Spleen (tissue), 11 donors: Measurements from ENCODE around the gene NUB1. TPM values are rescaled to one million over a fixed set of nuclear protein-coding genes. Genes with fewer than 3 reads are reported as not detected.

Experiments used
- DNase-seq: peaks from one replicate; pipeline ENCODE4 v3.0.0-alpha.2; 2020
- H3K27ac ChIP-seq, 8 donors: fragments of 200-600 bp; sonication (generic) in 7 of 8; 1 replicate in 4 of 8; 2 replicates in 4 of 8; pipeline versions ENCODE4 v1.5.0 to v1.8.0; 2016 to 2021; ENCODE audit warnings: inconsistent platforms in 4 of 8, mild to moderate bottlenecking in 4 of 8, moderate library complexity in 1 of 8
- H3K27me3 ChIP-seq, 7 donors: fragments of 200-600 bp; sonication (generic) in 6 of 7; replicated peaks in 1 of 7; 1 replicate in 4 of 7; 2 replicates in 3 of 7; pipeline versions ENCODE4 v1.5.0 to v1.8.0; 2016 to 2021; ENCODE audit warnings: inconsistent platforms in 3 of 7, mild to moderate bottlenecking in 1 of 7
- H3K36me3 ChIP-seq, 6 donors: fragments of 200-600 bp; sonication (generic) in 5 of 6; 1 replicate in 4 of 6; 2 replicates in 2 of 6; pipeline versions ENCODE4 v1.5.0 to v1.8.0; 2016 to 2021; ENCODE audit warnings: inconsistent platforms in 2 of 6
- H3K4me1 ChIP-seq, 6 donors: fragments of 200-600 bp; sonication (generic) in 5 of 6; 1 replicate in 3 of 6; 2 replicates in 3 of 6; pipeline versions ENCODE4 v1.5.0 to v1.8.0; 2016 to 2021; ENCODE audit warnings: inconsistent platforms in 3 of 6
- H3K4me3 ChIP-seq, 8 donors: fragments of 200-600 bp; sonication (generic) in 7 of 8; 1 replicate in 4 of 8; 2 replicates in 4 of 8; pipeline versions ENCODE4 v1.5.0 to v1.8.0; 2016 to 2021; ENCODE audit warnings: inconsistent platforms in 4 of 8, mild to moderate bottlenecking in 4 of 8, moderate library complexity in 2 of 8
- H3K9me3 ChIP-seq, 8 donors: fragments of 200-600 bp; sonication (generic) in 7 of 8; 1 replicate in 4 of 8; 2 replicates in 4 of 8; pipeline versions ENCODE4 v1.5.0 to v1.8.0; 2016 to 2021; ENCODE audit warnings: inconsistent platforms in 4 of 8
- POLR2A ChIP-seq, 3 donors: fragments of 450-650 bp; IDR thresholded peaks; one replicate each; pipeline ENCODE4 v1.5.1; 2017; ENCODE audit warnings: antibody characterized with exemption in 3 of 3, mild to moderate bottlenecking in 1 of 3
- POLR2AphosphoS5 ChIP-seq, 3 donors: sonication (generic); formaldehyde crosslinking; IDR thresholded peaks; one replicate each; pipeline ENCODE4 v1.5.1; 2017; ENCODE audit warnings: antibody characterized with exemption in 3 of 3
- WGBS, 5 donors: extraction: QIAGEN DNeasy Blood & Tissue Kit in 3 of 5; methylation state at CpG; one replicate each; pipeline versions ENCODE4 v1.1.5 to v1.1.7; 2013 to 2018; 5-methylcytosine and 5-hydroxymethylcytosine counted together
- intact Hi-C: fragments of 100-400 bp; cut with DNase I; formaldehyde crosslinking; loops from one replicate; pipeline ENCODE4 v1.15.0; 2023; ENCODE audit warnings: low total_unique reads
- polyA plus RNA-seq, 3 donors: library from polyadenylated mRNA; stranded (reverse); fragments of 200-250 nt; gene quantifications; one replicate each; pipeline ENCODE4 v1.2.1, GENCODE V29; 2013
- total RNA-seq, 7 donors: library from RNA; depleted of rRNA in 3 of 7; stranded (reverse); fragments of >200 nt in 3 of 7; fragmentation: NEBNext Ultra II Directional in 4 of 7; extraction: Animal tissue kit (Norgen Biotek cat#: 25700) in 4 of 7; gene quantifications; one replicate each; pipeline versions ENCODE4 v1.1.0 to v1.2.1, GENCODE V29; 2016 to 2021
- TF ChIP-seq, protein P1 (sequence below), 11 experiments: fragments of 200-600 bp in 7 of 11; fragments of 450-650 bp in 4 of 11; sonication (generic) in 4 of 11; IDR thresholded peaks in 8 of 11; conservative IDR thresholded peaks in 3 of 11; 1 replicate in 7 of 11; 2 replicates in 4 of 11; pipeline versions ENCODE4 v1.4.0 to v1.8.0; 2016 to 2021; ENCODE audit warnings: antibody characterized with exemption in 11 of 11, inconsistent platforms in 4 of 11, mild to moderate bottlenecking in 1 of 11
- donor health status: healthy with polysubstance abuse.
- donor health status: DM: no; HTN: no; CAD: no; lungs with moderate emphysema.
- donor health status: DM: no; HTN: no; CAD: no.
- donor health status: Bipolar disorder and iron deficiency.
- donor health status: healthy.
- donor health status: DM: no; HTN: no; CAD: no.
- donor health status: DM: yes; HTN: yes; CAD: no.

Gene NUB1
- total and polyA plus RNA-seq, 10 donors, result 25.2 to 80.9 (median 64.5) TPM

DNA sequence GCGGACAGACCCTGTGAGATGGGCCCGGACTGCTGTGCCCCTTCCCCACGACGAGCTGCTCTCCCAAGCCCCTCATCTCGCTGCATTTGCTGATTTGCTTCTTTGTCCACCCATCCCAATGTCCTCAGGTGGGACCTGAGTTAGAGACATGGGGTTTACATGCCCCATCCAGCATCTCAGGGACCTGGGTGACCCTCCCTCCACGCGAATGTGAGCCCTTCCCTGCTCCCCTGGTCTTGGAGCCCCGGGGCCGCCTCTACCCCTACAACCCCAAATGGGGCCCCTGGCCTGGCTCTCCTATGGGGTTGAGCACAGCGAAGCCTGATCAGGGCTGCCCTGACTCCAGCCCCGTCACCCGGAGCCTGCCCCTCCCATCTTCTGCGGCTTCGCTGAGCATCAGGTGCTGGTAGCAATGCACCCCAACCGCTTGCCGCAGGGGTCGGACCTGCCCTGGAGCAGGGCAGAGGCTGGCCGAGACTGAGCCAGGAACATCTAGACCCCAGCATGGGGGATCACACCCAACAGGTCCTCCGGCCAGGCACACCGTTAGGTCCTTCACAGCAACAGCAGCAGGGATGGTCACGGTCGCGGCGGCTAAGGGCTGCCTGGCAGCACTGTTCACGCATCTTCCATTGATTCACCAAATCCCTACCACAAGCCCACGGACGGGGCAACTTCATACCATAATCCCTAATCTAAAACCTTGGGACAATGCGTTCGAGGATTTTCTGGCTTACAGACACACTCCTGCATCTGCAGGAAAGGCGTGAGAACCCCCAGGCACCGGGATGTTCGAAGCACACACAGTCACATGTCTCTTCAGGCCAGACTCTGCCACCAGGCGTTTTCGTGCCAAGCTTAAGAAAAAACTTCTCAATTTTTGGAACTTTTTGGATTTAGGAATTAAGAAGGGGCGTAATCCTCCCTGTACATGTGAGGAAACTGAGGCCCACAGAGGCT lies 52.7 kb downstream of the NUB1 start:
- TF ChIP-seq, protein P1, sequence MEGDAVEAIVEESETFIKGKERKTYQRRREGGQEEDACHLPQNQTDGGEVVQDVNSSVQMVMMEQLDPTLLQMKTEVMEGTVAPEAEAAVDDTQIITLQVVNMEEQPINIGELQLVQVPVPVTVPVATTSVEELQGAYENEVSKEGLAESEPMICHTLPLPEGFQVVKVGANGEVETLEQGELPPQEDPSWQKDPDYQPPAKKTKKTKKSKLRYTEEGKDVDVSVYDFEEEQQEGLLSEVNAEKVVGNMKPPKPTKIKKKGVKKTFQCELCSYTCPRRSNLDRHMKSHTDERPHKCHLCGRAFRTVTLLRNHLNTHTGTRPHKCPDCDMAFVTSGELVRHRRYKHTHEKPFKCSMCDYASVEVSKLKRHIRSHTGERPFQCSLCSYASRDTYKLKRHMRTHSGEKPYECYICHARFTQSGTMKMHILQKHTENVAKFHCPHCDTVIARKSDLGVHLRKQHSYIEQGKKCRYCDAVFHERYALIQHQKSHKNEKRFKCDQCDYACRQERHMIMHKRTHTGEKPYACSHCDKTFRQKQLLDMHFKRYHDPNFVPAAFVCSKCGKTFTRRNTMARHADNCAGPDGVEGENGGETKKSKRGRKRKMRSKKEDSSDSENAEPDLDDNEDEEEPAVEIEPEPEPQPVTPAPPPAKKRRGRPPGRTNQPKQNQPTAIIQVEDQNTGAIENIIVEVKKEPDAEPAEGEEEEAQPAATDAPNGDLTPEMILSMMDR (IDR thresholded peaks at IDR 0.05 in 8 of 11, conservative IDR thresholded peaks at IDR 0.05 in 3 of 11), result no peak
- TF ChIP-seq POLR2AphosphoS5 (IDR thresholded peaks at IDR 0.05) (no peak), POLR2A (IDR thresholded peaks at IDR 0.05) (no peak)
- H3K4me3 ChIP-seq, result no peak overlapping the region
- peaks cover 0 to 71% (median 12%) of the 10 kb centered on the region in 6 donors for H3K4me1 ChIP-seq
- H3K36me3 ChIP-seq, result peaks cover 0 to 7% (median 0%) of the 10 kb centered on the region in 6 donors
- H3K27ac ChIP-seq, result peak overlapping the region in 6 of 8 donors; percentile 34 to 76 (median 56)
- peak; percentile 70 for DNase-seq
- 88 to 93% (median 91%) methylated on average over 26 to 35 of the region's 35 CpGs for WGBS, 5 donors
- peaks cover 0 to 8% (median 0%) of the 10 kb centered on the region in 8 donors for H3K9me3 ChIP-seq
- peaks cover 0 to 8% (median 0%) of the 10 kb centered on the region in 7 donors for H3K27me3 ChIP-seq
- intact Hi-C loops, result no loop called here

DNA sequence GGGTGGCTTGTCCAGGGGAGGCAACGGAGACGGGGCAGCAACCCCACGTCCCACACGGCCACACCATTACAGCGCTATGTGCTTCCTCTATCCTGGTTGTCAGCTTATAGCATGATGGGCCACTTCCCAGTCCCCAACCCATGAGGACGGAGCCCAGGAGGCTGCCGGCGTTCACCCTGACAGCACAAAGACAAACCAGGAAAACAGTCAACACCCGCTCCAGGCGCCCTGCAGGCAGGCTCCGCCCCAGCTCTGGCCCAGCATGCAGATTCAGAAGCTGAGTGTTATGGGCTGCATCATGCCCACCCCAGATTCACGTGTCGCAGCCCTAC lies 53.4 kb downstream of the NUB1 start:
- 72 to 85% (median 76%) methylated on average over 10 to 13 of the region's 13 CpGs for WGBS, 5 donors
- peak; percentile 72 for DNase-seq
- Histone ChIP-seq H3K4me3 (no peak overlapping the region), H3K4me1 (peaks cover 0 to 73% (median 16%) of the 10 kb centered on the region in 6 donors), H3K36me3 (peaks cover 0 to 7% (median 0%) of the 10 kb centered on the region in 6 donors), H3K27me3 (peaks cover 0 to 6% (median 0%) of the 10 kb centered on the region in 7 donors), H3K27ac (peak overlapping the region in 6 of 8 donors; percentile 34 to 76 (median 56)), H3K9me3 (peaks cover 0 to 8% (median 0%) of the 10 kb centered on the region in 8 donors)
- intact Hi-C loops, result no loop called here
- TF ChIP-seq POLR2AphosphoS5 (IDR thresholded peaks at IDR 0.05), result no peak
- TF ChIP-seq, protein P1 (IDR thresholded peaks at IDR 0.05 in 8 of 11, conservative IDR thresholded peaks at IDR 0.05 in 3 of 11), result no peak
- no peak for TF ChIP-seq POLR2A (IDR thresholded peaks at IDR 0.05)

DNA sequence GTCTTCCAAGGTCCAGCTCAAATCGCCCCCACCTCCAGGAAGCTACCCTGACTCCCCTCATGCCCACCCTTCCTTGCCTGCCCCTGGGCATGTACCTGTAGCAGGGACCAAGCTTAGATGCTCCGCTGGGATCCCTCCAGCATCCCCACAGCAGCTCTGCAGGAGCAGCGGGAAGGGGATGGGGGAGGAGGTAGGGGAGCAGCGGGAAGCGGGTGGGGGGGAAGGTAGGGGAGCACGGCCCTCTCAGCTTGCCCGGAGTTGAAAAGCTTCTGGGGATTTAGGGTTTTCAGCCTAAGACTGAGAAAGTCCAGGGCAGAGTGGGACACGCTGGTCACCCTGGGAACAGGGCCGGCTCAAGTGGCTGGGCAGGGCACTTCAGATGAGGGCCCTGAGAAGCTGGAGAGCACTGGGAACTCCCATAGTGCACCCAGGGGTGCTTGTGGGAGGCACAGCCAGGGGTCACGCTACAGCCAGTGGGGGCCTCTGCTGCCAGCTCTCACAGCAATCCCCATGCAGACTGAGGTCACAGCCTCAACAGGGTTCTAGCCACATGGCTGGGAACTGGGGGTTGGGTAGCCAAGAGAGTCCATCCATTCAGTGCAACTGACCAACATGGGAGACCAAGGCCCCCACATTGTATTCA lies 54.8 kb downstream of the NUB1 start:
- 83 to 94% (median 91%) methylated on average over 9 to 10 of the region's 10 CpGs for WGBS, 5 donors
- peaks cover 0 to 4% (median 0%) of the 10 kb centered on the region in 6 donors for H3K36me3 ChIP-seq
- H3K27me3 ChIP-seq, result peaks cover 0 to 6% (median 0%) of the 10 kb centered on the region in 7 donors
- TF ChIP-seq, protein P1 (IDR thresholded peaks at IDR 0.05 in 8 of 11, conservative IDR thresholded peaks at IDR 0.05 in 3 of 11), result no peak
- TF ChIP-seq POLR2AphosphoS5 (IDR thresholded peaks at IDR 0.05), result no peak
- TF ChIP-seq POLR2A (IDR thresholded peaks at IDR 0.05), result no peak
- intact Hi-C loops, result no loop called here
- peaks cover 3 to 74% (median 28%) of the 10 kb centered on the region in 6 donors for H3K4me1 ChIP-seq
- no peak overlapping the region for H3K4me3 ChIP-seq
- peak overlapping the region in 6 of 8 donors; percentile 42 to 76 (median 64) for H3K27ac ChIP-seq
- H3K9me3 ChIP-seq, result peaks cover 0 to 8% (median 0%) of the 10 kb centered on the region in 8 donors
- DNase-seq, result peak; percentile 46
